Fibroblast of skin of right biceps (primary cell): ENCODE data around the gene GPR26.
"Not testable (repeated sequence)": the region's sequence is repeated elsewhere in the genome, so short reads cannot be mapped to it uniquely, and the experiment has no call there.

Source experiments
- DNase-seq: peaks from one replicate; pipeline ENCODE4 v3.0.0-alpha.2; 2013

The GPR26 gene

GRCh38 chr10:123718544-123719060 is 52.4 kb downstream of the GPR26 start:
- no peak for DNase-seq

GRCh38 chr10:123720536-123720935 is 54.4 kb downstream of the GPR26 start:
- DNase-seq: no peak

GRCh38 chr10:123721441-123722049 is 55.4 kb downstream of the GPR26 start:
- no peak for DNase-seq

DNA sequence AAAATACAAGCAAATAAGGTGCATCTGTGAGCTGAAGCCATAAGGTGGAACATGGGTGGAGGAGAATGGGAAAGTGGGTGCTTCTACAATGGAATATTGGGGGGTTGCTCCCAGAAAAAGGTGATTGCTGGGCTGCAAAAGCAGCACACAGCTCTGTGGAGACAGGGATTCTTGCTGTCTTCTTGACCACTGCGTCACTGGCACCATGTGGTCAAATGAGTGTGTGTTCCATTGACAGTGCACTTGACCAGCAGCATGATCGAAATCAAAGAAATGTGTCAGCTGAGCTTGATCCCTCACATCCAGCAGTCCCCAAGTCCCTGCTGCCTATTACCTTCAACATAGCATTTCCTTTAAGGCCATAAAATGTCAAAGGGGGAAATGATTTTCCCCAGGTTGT is 56.2 kb downstream of the GPR26 start:
- no peak for DNase-seq

GRCh38 chr10:123724747-123725146 is 58.6 kb downstream of the GPR26 start:
- DNase-seq: no peak

GRCh38 chr10:123726381-123726780 is 60.2 kb downstream of the GPR26 start:
- DNase-seq: no peak

DNA sequence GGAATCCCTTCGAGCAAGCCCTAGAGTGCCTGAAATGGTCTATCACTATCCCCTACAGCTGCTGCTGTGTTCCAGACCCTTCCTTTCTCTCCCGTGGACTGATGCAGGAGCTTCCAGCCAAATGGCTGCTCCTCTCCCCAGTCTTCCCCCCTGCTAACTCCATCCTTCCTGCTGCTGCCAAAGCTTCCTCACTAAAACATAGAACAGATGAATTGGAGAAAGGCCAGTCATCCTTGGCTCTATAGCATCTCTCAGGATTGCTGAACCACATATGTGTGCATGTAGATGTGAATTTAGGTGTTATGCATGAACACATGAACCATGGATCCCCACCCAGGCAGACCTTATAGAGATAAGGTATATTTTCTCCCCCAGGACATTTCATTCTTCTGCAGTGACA is 60.7 kb downstream of the GPR26 start:
- DNase-seq: no peak

DNA sequence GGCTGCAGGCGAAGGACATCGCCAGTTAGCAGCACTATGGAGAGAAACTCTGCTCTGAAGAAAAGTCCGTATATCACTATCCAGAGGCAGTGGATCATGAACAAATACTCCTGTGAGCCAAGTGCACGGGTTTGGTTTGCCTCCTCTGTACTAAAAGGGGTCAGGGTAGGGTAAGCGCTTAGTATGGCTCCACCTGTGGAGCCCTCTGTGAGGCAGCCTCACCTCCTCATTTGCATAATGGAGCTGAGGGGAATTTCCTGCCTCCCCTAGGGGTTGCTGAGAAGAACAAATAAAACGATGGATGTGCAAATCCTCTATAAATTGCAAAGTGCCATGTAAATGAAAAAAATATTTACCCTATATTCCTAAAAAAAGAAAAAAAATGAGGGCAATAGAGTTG is 63.4 kb downstream of the GPR26 start:
- no peak for DNase-seq

GRCh38 chr10:123736917-123737316 is 70.8 kb downstream of the GPR26 start:
- not testable (repeated sequence) for DNase-seq

GRCh38 chr10:123741146-123741545 is 75.0 kb downstream of the GPR26 start:
- no peak for DNase-seq

- no peak for DNase-seq
These were observed 75.6 kb downstream of the GPR26 start for GRCh38 chr10:123741711-123742110.

DNA sequence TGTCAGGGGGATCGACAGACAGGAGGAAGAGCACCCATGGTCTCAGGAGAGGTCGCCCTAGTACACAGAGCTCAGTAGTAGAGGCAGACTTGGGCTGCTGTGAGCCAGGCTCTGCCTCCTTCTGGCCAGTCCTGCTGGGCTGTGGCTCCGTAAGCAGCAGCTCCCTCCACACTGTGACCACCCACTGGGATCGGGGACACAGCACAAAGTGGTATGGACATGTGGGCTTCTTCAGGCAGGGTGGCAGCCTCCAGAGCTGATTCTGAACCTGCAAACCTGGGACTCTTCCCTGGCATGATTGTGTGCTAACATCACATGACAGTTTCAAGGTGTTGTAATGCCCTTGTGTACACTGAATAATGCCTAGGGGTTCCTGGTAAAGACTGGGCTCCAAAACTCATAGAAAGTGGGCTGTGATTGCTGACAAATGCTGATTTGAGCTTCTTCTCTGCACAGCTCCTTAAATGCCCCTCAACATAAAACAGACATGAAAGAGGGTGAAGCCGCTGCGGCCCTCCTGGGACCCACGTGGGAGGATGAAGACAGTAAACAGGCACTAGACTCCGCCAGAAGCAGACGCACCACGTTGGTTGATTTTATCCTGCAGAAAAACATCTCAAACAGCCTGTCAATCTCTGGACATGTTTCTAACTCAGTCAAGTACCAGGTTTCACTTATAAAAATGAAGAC is 76.7 kb downstream of the GPR26 start:
- DNase-seq: no peak

GRCh38 chr10:123743441-123744223 is 77.5 kb downstream of the GPR26 start:
- DNase-seq: no peak

- no peak for DNase-seq
These were observed 78.0 kb downstream of the GPR26 start for GRCh38 chr10:123744224-123744536.
